HL-60 (cell line): ENCODE measurements around the gene TRIM26.

Experiments used
- CTCF ChIP-seq: IDR thresholded peaks from one replicate; pipeline ENCODE4 v1.5.1; 2011; ENCODE audit warnings: low read length, control low read depth, inconsistent platforms; ENCODE audit not compliant: insufficient read depth
- GABPA ChIP-seq: IDR thresholded peaks from 2 replicates; pipeline ENCODE4 v1.6.1; 2012; ENCODE audit warnings: low read depth
- REST ChIP-seq: IDR thresholded peaks from 2 replicates; pipeline ENCODE4 v1.6.1; 2012; ENCODE audit warnings: low read depth; ENCODE audit not compliant: insufficient replicate concordance

GRCh38 chr6:30188541-30188940, 24.7 kb downstream of the TRIM26 start:
- TF ChIP-seq GABPA (no peak), CTCF (no peak), REST (no peak)
